ENCODE results near the gene TOM1L2.

The TOM1L2 gene

GRCh38 chr17:17868641-17869522 is 103.3 kb downstream of the TOM1L2 start:
- DNase-seq = no peak

- DNase-seq = no peak
Measured at GRCh38 chr17:17866897-17867296, 105.3 kb downstream of the TOM1L2 start.

DNA sequence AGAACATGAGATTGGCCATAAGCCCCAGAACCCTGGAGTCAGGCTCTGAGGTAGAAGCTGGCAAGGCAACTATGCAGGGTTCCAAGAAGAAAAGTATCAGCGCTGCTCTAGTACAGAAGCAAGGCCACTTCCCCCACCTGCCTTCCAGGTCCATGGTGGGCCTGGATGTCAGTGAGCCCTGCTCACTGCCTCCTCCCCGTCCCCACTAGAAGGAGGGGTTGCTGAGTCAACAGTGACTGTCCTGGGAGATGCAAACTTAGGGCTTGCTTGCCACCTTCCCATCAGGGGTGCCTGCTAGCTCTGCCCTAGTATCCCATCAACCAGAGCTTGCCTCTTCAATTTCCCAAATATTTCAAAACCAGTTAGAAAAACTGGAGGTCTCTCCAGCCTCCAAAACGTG is 105.8 kb downstream of the TOM1L2 start:
- DNase-seq = no peak

GRCh38 chr17:17865035-17865434 is 107.2 kb downstream of the TOM1L2 start:
- no peak for DNase-seq

- no peak for DNase-seq
Measured at GRCh38 chr17:17860766-17861107, 111.5 kb downstream of the TOM1L2 start.

GRCh38 chr17:17859909-17860765 is 112.1 kb downstream of the TOM1L2 start:
- DNase-seq = peak; percentile 83

- DNase-seq = no peak
Measured at GRCh38 chr17:17857496-17857895, 114.7 kb downstream of the TOM1L2 start.

DNA sequence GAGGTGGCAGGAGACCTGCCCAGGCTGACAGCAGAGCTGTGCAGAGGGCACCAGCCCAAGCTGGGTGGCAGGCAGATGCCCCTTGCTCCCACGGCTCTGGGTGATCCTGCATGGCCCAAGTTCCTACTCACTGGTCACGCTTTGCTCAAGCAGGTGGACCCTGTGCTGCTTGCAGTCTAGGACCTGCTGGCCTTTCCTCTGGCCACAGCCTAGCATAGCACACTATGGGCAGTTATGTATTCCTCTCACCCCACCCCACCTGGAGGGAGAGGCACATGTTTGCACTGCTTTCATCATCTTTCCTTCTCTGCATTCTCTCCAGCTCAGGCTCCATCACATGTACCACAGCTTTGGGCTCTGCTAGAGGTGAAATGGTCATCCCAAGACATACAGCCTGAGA is 115.8 kb downstream of the TOM1L2 start:
- DNase-seq = no peak

GRCh38 chr17:17855976-17856375 is 116.2 kb downstream of the TOM1L2 start:
- no peak for DNase-seq

- DNase-seq = no peak
Measured at GRCh38 chr17:17853811-17854447, 118.3 kb downstream of the TOM1L2 start.

- DNase-seq = no peak
Measured at GRCh38 chr17:17852930-17853329, 119.3 kb downstream of the TOM1L2 start.

DNA sequence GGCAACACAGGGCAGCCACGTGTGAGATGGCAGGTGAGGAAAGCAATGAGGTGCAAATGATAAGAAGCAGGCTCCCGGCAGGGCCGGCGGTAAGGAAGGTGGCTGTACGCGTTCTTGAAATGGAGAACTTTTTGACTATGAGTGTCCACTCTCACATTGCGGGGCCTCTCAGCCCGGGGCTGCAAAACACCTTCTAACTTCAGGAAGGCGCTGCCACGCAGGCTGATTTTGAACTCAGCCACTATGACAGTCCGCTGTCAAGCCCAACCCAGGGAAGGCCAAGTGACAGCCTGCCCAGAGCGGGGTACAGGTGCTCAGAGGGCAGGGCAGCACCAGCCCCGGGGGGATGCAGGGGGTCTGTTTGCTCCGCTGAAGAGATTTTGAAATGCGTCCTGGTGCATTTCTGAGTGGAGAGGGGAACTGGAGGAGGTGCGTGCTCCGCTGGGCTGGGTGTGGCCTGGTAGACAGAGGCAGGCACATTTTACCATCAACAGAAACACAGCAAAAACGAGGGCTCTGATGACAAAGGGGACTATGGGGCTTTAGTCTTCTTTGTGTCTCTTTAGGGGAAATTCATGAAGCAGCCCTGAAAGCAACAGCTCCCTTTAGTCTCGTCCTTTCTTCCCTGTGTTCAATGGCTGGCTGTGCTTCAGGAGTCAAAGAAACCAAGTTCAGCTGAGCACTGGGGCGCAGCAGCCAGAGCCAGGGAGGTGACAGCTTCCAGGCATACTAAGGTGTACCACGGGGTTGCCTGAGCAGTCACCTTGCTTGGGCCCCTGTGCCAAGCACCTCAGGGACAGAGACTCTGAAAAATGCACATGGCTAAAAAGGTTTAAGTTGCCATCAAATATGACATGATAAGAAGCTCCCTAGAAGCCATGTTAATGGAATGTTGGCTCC is 120.8 kb downstream of the TOM1L2 start:
- no peak for DNase-seq

- DNase-seq = peak; percentile 94
Measured at GRCh38 chr17:17849845-17850373, 122.3 kb downstream of the TOM1L2 start.

- peak; percentile 98 for DNase-seq
Measured at GRCh38 chr17:17849147-17849820, 122.9 kb downstream of the TOM1L2 start.

- no peak for DNase-seq
Measured at GRCh38 chr17:17848311-17849082, 123.7 kb downstream of the TOM1L2 start.

DNA sequence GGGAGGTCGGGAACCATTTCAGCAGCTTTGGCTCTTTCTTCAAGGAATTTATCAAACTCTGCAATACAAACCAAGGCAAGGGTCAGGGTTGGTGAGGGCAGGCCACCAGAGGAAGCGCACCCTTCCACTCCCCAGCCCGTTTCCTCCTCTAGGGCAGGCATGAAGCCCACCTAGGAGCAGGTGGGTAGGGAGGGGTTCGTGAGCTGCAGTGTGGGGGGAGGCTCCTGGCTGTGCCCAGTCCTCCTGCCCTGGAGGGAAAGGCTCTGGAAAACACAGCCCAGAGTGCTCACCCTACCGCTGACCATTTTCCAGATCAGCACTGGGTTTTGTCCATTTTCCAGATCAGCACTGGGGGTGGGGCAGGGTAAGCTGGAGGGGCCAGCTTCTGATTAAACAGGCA is 124.5 kb downstream of the TOM1L2 start:
- no peak for DNase-seq

DNA sequence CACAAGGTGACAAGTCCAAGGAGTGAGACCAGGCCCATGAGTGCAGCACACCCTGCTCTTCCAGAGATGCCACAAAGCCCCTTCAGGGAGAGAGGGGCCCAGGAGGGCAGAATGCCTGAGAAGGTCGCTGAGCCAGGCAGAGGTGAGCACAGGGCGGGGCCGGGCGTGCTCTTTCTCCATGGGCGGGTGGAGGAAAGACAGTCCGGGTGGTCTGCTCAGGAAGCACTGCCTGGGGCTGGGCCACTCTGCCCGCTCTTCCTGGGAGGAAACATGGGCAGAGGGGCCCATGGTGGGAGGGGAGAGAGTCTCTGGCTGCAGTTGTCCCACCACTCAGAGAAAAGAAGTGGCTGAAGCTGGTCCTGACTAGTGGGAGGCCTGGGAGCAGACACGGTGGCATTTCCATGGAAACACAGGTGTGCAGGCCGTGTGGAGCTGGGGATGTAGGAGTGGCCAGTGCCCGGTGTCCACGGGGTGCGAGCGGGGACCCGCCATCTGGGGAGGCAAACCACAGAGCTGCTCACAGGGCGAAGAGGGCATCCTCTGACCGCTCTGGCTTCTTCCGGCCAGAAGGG is 125.0 kb downstream of the TOM1L2 start:
- no peak for DNase-seq

DNA sequence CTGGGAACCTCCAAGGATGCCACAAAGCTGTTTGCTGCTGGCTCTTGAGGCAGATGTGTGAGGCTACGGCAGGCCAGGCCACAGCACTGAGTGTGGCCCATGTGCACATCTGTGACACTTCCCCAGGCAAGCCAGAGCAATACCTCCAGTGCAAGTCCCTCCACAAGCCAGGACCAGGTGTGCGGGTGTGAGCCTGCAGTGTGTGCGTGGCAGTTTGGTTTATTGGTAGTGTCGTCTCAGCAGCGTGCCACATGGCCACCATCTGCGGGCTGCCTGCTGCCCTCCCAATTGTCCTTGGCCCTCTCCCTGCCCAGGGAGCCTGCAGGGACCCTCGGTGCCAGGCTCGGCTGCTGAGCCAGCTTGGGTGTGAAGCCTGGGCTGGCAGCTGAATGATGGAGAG is 125.6 kb downstream of the TOM1L2 start:
- no peak for DNase-seq

- no peak for DNase-seq
Measured at GRCh38 chr17:17846003-17846402, 126.2 kb downstream of the TOM1L2 start.

DNA sequence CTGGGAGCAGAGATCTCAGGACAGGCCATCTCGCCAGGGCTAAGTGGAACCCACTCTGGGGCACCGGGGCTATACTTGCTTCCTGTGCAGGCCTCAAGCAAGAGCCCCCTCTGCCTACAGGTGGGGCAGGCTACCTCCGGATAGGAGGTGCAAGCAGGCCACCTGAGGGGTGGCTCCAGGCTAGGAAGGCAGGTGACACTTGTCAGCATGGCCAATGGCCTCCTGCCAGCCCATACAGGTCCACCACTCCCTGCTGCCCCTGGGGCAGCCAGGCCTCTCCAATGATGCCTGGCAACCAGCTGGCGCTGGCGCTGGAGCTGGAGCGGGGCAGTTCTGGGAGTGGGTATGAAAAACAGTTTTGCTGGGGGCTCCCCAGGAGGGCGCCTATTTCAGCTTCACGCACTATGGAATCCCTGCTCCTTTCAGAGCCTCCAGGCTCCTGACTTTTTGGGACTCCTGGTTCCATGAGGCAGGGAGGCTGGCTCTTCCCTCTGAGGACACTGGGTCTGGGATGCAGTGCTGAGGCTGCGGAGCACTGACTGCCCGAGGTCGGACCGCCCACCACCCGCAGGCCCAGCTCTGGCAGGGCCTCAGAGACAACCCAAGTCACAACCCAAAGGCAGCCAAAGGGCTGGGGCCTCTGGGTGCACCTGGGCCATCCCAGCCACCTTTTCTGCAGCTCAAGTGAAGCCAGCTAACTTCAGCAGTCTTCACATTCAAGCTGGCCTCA is 127.0 kb downstream of the TOM1L2 start:
- DNase-seq = no peak

Measured in hematopoietic multipotent progenitor cell treated with erythropoietin and hydrocortisone succinate and interleukin-3 and kit ligand, for 6 days (in vitro differentiated cells).